Heart left ventricle (tissue), 16 donors: ENCODE measurements around the gene PRR19. TPM values are rescaled to one million over a fixed set of nuclear protein-coding genes. Genes with fewer than 3 reads are reported as not detected.

ENCODE experiments used
- ATAC-seq, 4 donors: fragments of 200-7000 bp; cut with Tn5 transposase; one replicate each; pipeline ENCODE4 v1.9.1; 2020 to 2022; ENCODE audit warnings: moderate library complexity in 4 of 4, mild to moderate bottlenecking in 3 of 4, moderate number of reproducible peaks in 1 of 4
- DNase-seq, 5 donors: peaks; one replicate each; pipeline ENCODE4 v3.0.0-alpha.2; 2020
- H3K27ac ChIP-seq, 12 donors: fragments of 200-600 bp; sonication (generic) in 4 of 12; one replicate each; pipeline versions ENCODE4 v1.5.0 to v1.8.0; 2016 to 2022; ENCODE audit warnings: mild to moderate bottlenecking in 2 of 12
- H3K27me3 ChIP-seq, 9 donors: fragments of 200-600 bp; sonication (generic) in 2 of 9; one replicate each; pipeline versions ENCODE4 v1.5.1 to v1.8.0; 2016 to 2022; ENCODE audit warnings: mild to moderate bottlenecking in 3 of 9
- H3K36me3 ChIP-seq, 9 donors: fragments of 200-600 bp; sonication (generic) in 2 of 9; one replicate each; pipeline versions ENCODE4 v1.5.0 to v1.8.0; 2018 to 2022; ENCODE audit warnings: mild to moderate bottlenecking in 2 of 9
- H3K4me1 ChIP-seq, 12 donors: fragments of 200-600 bp; sonication (generic) in 4 of 12; one replicate each; pipeline versions ENCODE4 v1.5.0 to v1.8.0; 2016 to 2022; ENCODE audit warnings: mild to moderate bottlenecking in 3 of 12
- H3K4me3 ChIP-seq, 12 donors: fragments of 200-600 bp; sonication (generic) in 4 of 12; one replicate each; pipeline versions ENCODE4 v1.5.0 to v1.8.0; 2017 to 2022; ENCODE audit warnings: mild to moderate bottlenecking in 9 of 12, moderate library complexity in 4 of 12
- H3K9me3 ChIP-seq, 12 donors: fragments of 200-600 bp; sonication (generic) in 4 of 12; one replicate each; pipeline versions ENCODE4 v1.5.0 to v1.8.0; 2016 to 2022; ENCODE audit warnings: mild to moderate bottlenecking in 1 of 12
- CTCF ChIP-seq, 12 donors: fragments of 200-600 bp; sonication (generic) in 4 of 12; IDR thresholded peaks; one replicate each; pipeline versions ENCODE4 v1.5.0 to v1.8.0; 2018 to 2022; ENCODE audit warnings: antibody characterized with exemption in 12 of 12, mild to moderate bottlenecking in 5 of 12
- POLR2A ChIP-seq, 2 donors: fragments of 450-650 bp; IDR thresholded peaks; one replicate each; pipeline ENCODE4 v1.6.1; 2017; ENCODE audit warnings: antibody characterized with exemption in 2 of 2, mild to moderate bottlenecking in 2 of 2, moderate library complexity in 2 of 2
- WGBS, 4 donors: extraction: QIAGEN DNeasy Blood & Tissue Kit in 2 of 4; methylation state at CpG; one replicate each; pipeline versions ENCODE4 v1.1.5 to v1.1.7; 2013 to 2018; 5-methylcytosine and 5-hydroxymethylcytosine counted together
- intact Hi-C, 10 donors: fragments of 100-400 bp; cut with DNase I; formaldehyde crosslinking; loops; one replicate each; pipeline versions ENCODE4 v1.11.1 to v1.14.2; 2022
- polyA plus RNA-seq, 2 donors: library from polyadenylated mRNA; stranded (reverse); fragments of 200-250 nt; gene quantifications; one replicate each; pipeline ENCODE4 v1.2.3, GENCODE V29; 2013
- total RNA-seq, 9 donors: library from RNA; depleted of rRNA in 2 of 9; stranded (reverse); fragments of >200 nt in 2 of 9; fragmentation: NEBNext Ultra II Directional in 3 of 9; extraction: Animal tissue kit (Norgen Biotek cat#: 25700) in 3 of 9; gene quantifications; one replicate each; pipeline versions ENCODE4 v1.1.0 to v1.2.4, GENCODE V29; 2016 to 2023
- donor health status: ischemic (EF 13 %, LVEDD 7.1; RV severe dilation, severe dysfunction).
- donor health status: healthy with polysubstance abuse.
- donor health status: DM: no; HTN: yes; CAD: no.
- donor health status: DM: no; HTN: no; CAD: no.
- donor health status: ischemic (EF 25% LVEDD 6.9; RV normal size, moderate dysfunction).
- donor health status: ischemic (EF 25% LVEDD 5.7; RV mildly dilated, moderate dysfunction).
- donor health status: healthy.
- donor health status: DM: yes; HTN: yes; CAD: no.
- donor health status: ischemic (EF 35%, LVEDD 5.7; RV mildly dilated, moderate dysfunction).
- donor health status: nonischemic (EF 11% LVEDD 7.7; RV severe dilation, severe dysfunction).
- donor health status: DM: yes; HTN: yes; CAD: no.
- donor health status: PGD.
- donor health status: ischemic (EF 29% LVEDD 5.4; RV normal size, mild dysfunction).
- donor health status: nonischemic (EF 23%, LVEDD 6.1; RV moderate dilation, normal function).

The PRR19 gene
- total and polyA plus RNA-seq, 11 donors, result 0.16 to 0.53 (median 0.28) TPM; not detected in 7

- Histone ChIP-seq H3K4me3 (peak overlapping the region in 7 of 12 donors; percentile 75 to 92 (median 89)), H3K9me3 (no peaks in the 10 kb centered on the region), H3K36me3 (no peaks in the 10 kb centered on the region), H3K4me1 (peaks cover 2 to 53% (median 25%) of the 10 kb centered on the region in 12 donors), H3K27me3 (peaks cover 10 to 25% (median 21%) of the 10 kb centered on the region in 9 donors), H3K27ac (no peak overlapping the region)
- no peak for ATAC-seq
- intact Hi-C loops, result loop anchor here in 5 of 10 donors (5.0 to 10.0 kb wide), 3 partner anchors 75 to 195 kb away; partner anchors contain the start of gene POU2F2 (in 4 of the 5)
- no peak for DNase-seq
- TF ChIP-seq POLR2A (IDR thresholded peaks at IDR 0.05) (no peak), CTCF (IDR thresholded peaks at IDR 0.05) (no peak)
Observed at GRCh38 chr19:42326969-42327368, 25.0 kb downstream of the PRR19 start.

- Histone ChIP-seq H3K9me3 (no peaks in the 10 kb centered on the region), H3K27me3 (peaks cover 10 to 25% (median 19%) of the 10 kb centered on the region in 9 donors), H3K4me3 (peak overlapping the region in 2 of 12 donors; percentile 16 to 89), H3K36me3 (no peaks in the 10 kb centered on the region), H3K27ac (no peak overlapping the region), H3K4me1 (peaks cover 2 to 53% (median 25%) of the 10 kb centered on the region in 12 donors)
- ATAC-seq (no peak), DNase-seq (no peak)
- intact Hi-C loops, result loop anchor here in 5 of 10 donors (5.0 to 10.0 kb wide), 3 partner anchors 75 to 195 kb away; partner anchors contain the start of gene POU2F2 (in 4 of the 5)
- no peak for TF ChIP-seq CTCF (IDR thresholded peaks at IDR 0.05)
- TF ChIP-seq POLR2A (IDR thresholded peaks at IDR 0.05), result no peak
- 86 to 91% (median 88%) methylated on average over 5 of the region's 5 CpGs for WGBS, 4 donors
Observed at GRCh38 chr19:42327381-42327780, 25.4 kb downstream of the PRR19 start.

- no peak for TF ChIP-seq POLR2A (IDR thresholded peaks at IDR 0.05)
- no peak for TF ChIP-seq CTCF (IDR thresholded peaks at IDR 0.05)
- Histone ChIP-seq H3K27ac (no peak overlapping the region), H3K27me3 (peaks cover 10 to 19% (median 16%) of the 10 kb centered on the region in 9 donors), H3K9me3 (no peaks in the 10 kb centered on the region), H3K4me3 (no peak overlapping the region), H3K4me1 (peaks cover 2 to 58% (median 25%) of the 10 kb centered on the region in 12 donors), H3K36me3 (peaks cover 0 to 4% (median 0%) of the 10 kb centered on the region in 9 donors)
- no peak for DNase-seq
- WGBS, 4 donors, result 57 to 69% (median 60%) methylated on average over 1 of the region's 1 CpG
- intact Hi-C loops, result loop anchor here in 5 of 10 donors (5.0 to 10.0 kb wide), 3 partner anchors 74 to 196 kb away; partner anchors contain the start of gene POU2F2 (in 4 of the 5)
- no peak for ATAC-seq
Observed at GRCh38 chr19:42328106-42328505, 26.2 kb downstream of the PRR19 start.

GRCh38 chr19:42328854-42329253 lies 26.9 kb downstream of the PRR19 start:
- Histone ChIP-seq H3K4me3 (no peak overlapping the region), H3K27ac (no peak overlapping the region), H3K4me1 (peaks cover 2 to 54% (median 24%) of the 10 kb centered on the region in 12 donors), H3K36me3 (peaks cover 0 to 4% (median 0%) of the 10 kb centered on the region in 9 donors), H3K9me3 (no peaks in the 10 kb centered on the region), H3K27me3 (peaks cover 10 to 12% (median 11%) of the 10 kb centered on the region in 9 donors)
- intact Hi-C loops, result loop anchor here in 5 of 10 donors (5.0 to 10.0 kb wide), 3 partner anchors 73 to 197 kb away; partner anchors contain the start of gene POU2F2 (in 4 of the 5)
- ATAC-seq (no peak), DNase-seq (no peak)
- 73 to 87% (median 78%) methylated on average over 2 of the region's 2 CpGs for WGBS, 4 donors
- TF ChIP-seq POLR2A (IDR thresholded peaks at IDR 0.05) (no peak), CTCF (IDR thresholded peaks at IDR 0.05) (no peak)
